GM19238 (cell line): ENCODE results near the gene PCLO.
"Not testable (repeated sequence)": the region's sequence is repeated elsewhere in the genome, so short reads cannot be mapped to it uniquely, and the experiment has no call there.

Experiments
- DNase-seq: peaks from one replicate; pipeline ENCODE4 v3.0.0; 2011; ENCODE audit warnings: low spot score; ENCODE audit not compliant: insufficient read length

The PCLO gene

DNA sequence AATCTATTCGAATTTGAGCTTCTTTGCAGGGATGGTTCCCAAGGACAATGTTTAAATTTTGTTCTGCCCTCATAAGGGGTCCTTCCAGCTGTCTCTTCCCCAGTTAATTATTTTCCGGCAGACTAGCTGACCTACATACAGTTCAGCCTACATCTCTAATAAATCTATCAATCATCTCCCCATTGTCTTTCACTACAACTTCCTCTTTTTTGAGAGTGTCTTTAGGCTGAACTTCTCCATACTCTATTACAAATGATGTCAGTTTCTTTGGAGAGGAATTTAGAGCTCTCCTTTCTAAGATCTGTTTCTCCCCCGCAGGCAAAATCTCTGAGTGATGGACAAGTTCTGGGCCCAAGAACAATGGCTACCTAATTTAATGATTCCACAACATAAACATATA is 122.2 kb downstream of the PCLO start:
- no peak for DNase-seq

GRCh38 chr7:83038787-83039186 is 123.9 kb downstream of the PCLO start:
- no peak for DNase-seq

DNA sequence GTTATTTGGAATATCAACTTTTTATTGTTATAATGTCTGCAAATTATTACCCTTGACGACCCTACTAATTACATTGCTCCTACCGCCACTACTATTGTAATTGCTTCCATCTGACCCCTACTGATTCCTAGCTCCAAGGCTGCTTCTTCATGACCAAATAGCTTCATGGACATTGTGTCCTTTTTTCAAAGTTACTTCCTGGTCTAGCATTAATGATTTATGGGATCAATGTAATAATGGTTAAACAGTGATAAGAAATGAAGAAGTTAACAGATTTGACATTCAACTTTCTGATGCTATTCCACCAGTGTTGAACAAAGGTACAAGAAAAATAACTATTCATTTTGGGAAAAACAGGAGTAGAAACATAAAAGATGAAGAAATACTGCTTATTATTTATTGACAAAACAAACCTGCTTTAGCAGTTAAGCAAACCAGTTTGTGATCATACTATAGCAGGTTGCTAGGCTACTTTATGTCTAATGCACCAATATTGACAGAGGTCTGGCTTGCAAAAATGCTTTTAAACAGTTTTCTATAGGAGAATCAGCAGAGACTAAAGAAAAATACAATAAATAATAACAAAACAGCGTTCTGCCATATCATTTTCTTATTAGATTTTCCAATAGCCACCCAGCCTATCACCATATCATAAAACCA is 125.8 kb downstream of the PCLO start:
- no peak for DNase-seq

- DNase-seq, result no peak
Measured at GRCh38 chr7:83036130-83036529, 126.6 kb downstream of the PCLO start.

DNA sequence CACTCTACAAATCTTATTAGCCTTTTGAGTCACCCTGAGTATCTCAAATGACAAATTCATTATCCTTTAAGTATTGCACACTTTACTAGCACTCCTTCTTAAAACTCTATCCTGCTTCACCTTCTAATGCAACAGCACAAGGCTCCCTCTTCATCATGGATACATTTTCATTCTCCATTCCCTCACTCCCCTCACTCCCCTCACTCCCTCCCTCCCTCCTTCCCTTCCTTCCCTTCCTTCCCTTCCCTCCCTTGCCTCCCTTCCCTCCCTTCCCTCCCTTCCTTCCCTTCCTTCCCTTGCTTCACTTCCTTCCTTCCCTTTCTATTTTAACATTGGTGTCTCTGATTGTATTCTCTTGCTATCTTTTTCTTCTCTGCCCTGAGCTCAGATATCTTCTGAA is 130.5 kb downstream of the PCLO start:
- no peak for DNase-seq

GRCh38 chr7:83023817-83024665 is 138.6 kb downstream of the PCLO start:
- DNase-seq, result not testable (repeated sequence)

- DNase-seq, result no peak
Measured at GRCh38 chr7:83021032-83021431, 141.7 kb downstream of the PCLO start.

DNA sequence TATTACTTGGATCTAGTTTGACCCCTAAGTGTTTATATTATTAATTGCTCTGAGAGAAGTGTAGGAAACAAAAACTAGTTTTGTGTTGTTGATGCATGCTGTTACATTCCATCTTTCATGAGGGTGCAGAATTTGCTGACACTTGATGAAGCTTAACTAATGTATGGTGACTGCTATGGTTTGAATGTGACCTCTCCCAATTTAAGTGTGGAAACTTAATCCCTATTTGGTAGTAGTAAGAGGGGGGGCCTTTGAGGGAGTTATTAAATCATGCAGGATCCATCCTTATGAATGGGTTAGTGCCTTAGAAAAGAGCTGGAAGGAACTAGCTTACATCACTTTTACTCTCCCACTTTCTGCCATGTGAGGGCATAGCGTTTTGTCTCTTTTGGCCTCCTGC is 142.5 kb downstream of the PCLO start:
- no peak for DNase-seq

DNA sequence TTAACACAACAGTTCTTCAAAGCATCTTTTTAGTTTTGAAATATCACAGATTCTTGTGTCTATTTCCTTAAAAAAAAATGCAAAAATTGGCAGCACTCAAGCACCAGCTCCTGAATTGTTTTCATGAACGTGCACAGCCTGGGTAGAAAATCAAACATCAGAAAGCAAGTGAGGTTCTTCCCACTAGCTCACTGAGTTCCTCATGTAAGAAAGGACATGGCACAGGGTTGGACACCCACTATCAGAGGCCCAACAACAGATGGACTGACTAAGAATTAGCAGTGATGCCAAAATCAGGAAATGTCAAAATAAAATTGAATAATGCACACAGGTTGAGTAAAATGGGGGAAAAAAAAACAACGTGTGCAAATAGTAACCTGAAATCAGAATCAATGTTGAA is 146.8 kb downstream of the PCLO start:
- DNase-seq, result no peak

GRCh38 chr7:83014546-83014945 is 148.1 kb downstream of the PCLO start:
- no peak for DNase-seq

DNA sequence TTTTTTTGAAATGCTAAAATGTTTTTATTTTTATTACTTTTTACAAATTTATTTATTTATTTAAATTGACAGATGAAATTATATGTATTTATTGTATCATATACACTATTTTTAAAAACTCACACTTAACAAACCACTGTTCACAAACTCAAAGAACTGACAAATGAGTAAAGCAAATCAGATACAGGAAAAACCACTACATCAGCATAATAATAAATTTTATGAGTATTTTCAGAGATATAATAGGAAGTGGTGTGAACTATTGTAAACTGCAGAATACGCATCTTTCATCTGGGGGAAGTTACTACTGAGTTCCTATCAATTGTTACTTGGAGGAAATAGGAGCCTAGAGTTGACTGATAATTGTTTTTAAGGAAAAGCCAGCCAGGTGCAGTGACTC is 150.7 kb downstream of the PCLO start:
- no peak for DNase-seq

GRCh38 chr7:83005410-83005809 is 157.3 kb downstream of the PCLO start:
- DNase-seq, result no peak

- DNase-seq, result no peak
Measured at GRCh38 chr7:83001362-83002040, 161.2 kb downstream of the PCLO start.

DNA sequence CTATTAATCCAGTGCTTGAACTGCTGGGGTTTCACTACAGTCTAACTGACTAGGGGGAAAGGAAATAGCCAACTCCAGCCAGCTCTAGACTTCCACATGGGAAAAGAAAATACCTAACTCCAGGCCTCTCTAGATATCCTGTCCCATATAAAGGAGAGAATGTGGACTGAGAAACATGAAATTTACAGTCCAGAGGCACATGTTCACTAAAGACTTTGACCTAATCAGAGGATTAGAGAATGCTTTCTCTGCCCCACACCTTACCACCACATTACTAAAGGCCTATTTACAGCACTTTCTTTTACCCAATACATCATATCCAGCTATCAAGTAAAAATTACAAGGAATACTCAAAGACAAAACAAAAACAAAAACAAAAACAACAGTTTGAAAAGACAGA is 164.2 kb downstream of the PCLO start:
- DNase-seq, result no peak

GRCh38 chr7:82985144-82985802 is 177.4 kb downstream of the PCLO start:
- no peak for DNase-seq

DNA sequence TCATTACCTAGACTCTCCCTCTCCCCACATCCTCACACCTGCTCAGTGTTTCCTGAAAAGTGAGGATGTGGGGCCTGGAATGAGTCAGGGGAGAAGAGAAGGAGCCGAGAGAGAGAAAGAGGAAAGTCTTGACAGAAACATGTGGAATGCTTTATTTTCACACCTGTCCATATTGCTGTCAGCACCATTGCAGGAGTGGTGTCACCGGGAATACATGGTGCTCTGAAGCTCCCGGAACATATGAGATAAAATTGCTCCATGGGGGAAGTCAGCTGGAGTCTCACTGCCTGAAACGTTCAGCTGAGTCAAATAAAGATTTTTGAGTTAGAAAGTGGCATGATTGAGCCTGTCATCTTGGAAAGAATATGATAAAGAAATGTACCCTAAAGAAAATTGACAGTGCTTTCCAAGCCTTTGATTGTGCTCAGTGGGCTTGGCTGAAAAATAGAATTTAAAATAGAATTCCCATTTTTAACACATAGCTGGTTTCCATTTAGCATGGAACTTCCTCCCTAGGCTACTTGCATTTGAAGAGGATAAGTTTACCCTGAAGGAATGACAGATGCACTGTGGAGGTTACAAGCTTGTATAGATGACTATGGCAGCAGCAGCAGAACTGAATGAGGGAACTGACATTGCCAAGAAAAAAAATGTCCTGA is 182.4 kb downstream of the PCLO start:
- DNase-seq, result no peak

DNA sequence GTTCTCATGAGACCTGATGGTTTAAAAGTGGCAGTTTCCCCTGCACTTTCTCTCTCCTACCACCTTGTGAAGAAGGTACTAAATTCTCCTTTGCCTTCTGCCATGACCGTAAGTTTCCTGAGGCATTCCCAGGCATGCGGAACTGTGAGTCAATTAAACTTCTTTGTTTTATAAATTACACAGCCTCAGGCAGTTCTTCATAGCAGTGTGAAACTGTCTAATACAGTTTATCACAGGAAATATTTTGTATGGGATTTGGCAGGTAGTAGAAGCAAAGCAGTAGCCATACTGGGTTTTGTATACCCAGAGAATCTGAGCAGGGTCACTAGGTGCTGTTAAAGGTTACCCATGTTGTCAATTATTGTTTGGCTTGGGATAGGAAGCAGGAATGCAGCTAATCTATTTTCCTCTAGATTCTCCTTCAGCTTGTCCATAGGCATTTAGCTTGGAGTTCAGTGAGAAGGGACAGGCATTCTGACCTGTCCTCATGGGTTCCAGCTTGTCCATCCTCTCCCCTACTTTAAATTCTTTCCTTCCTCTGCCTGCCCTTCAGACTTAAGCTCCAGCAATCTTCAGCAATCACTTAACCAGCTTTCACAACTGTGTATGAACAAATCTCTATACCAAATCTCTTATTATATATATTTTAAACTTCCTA is 186.7 kb downstream of the PCLO start:
- no peak for DNase-seq

GRCh38 chr7:82972135-82972534 is 190.5 kb downstream of the PCLO start:
- no peak for DNase-seq

DNA sequence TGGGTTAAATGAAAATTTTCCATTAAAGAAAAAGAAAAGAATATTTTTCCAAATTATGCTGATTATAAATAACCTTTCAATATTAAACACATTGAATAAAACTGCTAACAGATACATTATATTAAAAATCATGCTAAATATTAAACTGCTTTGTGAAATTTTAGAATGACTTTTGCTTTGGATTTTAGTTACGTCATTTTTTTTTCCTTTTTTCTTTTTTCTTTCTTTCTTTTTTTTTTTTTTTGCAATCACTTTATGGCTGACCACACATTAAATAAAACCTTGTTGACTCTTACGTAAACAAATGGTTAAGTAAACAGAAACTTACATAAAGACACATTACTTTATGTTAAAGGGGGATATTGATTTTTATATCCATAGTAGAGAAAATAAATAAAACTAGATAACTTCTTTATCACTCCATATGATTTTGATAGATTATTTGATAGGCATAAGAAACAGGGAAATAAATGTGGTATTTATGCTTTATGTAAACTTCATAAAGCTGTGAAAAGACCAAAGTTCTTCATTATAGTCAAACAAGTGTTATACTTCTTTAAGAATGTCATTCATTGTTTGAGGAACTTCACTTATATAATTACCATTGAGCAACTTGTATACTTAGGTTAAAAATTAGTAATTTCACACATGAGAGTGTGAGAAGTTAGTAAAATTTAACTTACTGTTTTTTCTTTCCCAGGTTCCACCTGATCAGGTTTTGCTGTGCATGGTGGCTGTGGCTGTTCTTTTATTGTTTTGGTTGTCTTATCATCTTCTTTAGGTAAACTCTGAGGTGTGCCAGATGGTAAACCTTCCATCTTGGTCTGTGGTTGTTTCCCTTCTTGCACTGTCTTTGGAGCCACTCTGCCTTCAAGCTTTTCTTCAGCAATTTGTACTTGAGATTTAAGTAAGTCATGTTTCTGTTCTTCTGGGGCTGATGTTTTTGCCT is 197.3 kb downstream of the PCLO start:
- DNase-seq, result no peak
